Lung (tissue), 12 donors: ENCODE results near the gene COL25A1. TPM values are rescaled to one million over a fixed set of nuclear protein-coding genes. Genes with fewer than 3 reads are reported as not detected.
"Not testable (repeated sequence)": the region's sequence is repeated elsewhere in the genome, so short reads cannot be mapped to it uniquely, and the experiment has no call there.

Experiments used
- ATAC-seq: fragments of 200-7000 bp; cut with Tn5 transposase; one replicate; pipeline ENCODE4 v1.9.1; 2020; ENCODE audit warnings: moderate number of reproducible peaks; ENCODE audit not compliant: insufficient read depth, low FRiP score
- DNase-seq, 3 donors: peaks; one replicate each; pipeline ENCODE4 v3.0.0-alpha.2; 2013 to 2017
- H3K27ac ChIP-seq, 2 donors: one replicate each; pipeline ENCODE4 v1.5.1; 2013; ENCODE audit warnings: mild to moderate bottlenecking in 2 of 2, moderate library complexity in 2 of 2, control low read depth in 1 of 2, inconsistent platforms in 1 of 2, low read depth in 1 of 2, low read length in 1 of 2
- H3K27me3 ChIP-seq, 3 donors: one replicate each; pipeline ENCODE4 v1.5.1; 2013; ENCODE audit warnings: low read length in 2 of 3; ENCODE audit not compliant: control insufficient read depth in 3 of 3, insufficient read depth in 3 of 3
- H3K36me3 ChIP-seq, 4 donors: one replicate each; pipeline ENCODE4 v1.5.1; 2013; ENCODE audit warnings: low read length in 4 of 4, mild to moderate bottlenecking in 1 of 4, moderate library complexity in 1 of 4; ENCODE audit not compliant: control insufficient read depth in 4 of 4, insufficient read depth in 4 of 4
- H3K4me1 ChIP-seq, 5 donors: one replicate each; pipeline ENCODE4 v1.5.1; 2013; ENCODE audit warnings: low read length in 5 of 5, mild to moderate bottlenecking in 2 of 5, moderate library complexity in 1 of 5; ENCODE audit not compliant: control insufficient read depth in 5 of 5, insufficient read depth in 5 of 5
- H3K4me3 ChIP-seq: one replicate; pipeline ENCODE4 v1.5.1; 2013; ENCODE audit warnings: mild to moderate bottlenecking, control low read depth, moderate library complexity
- H3K9ac ChIP-seq, 2 donors: one replicate each; pipeline ENCODE4 v1.5.1; 2013; ENCODE audit warnings: low read length in 2 of 2, control low read depth in 1 of 2; ENCODE audit not compliant: insufficient read depth in 1 of 2
- H3K9me3 ChIP-seq, 4 donors: one replicate each; pipeline ENCODE4 v1.5.1; 2013; ENCODE audit warnings: low read length in 3 of 4, mild to moderate bottlenecking in 1 of 4, moderate library complexity in 1 of 4; ENCODE audit not compliant: control insufficient read depth in 4 of 4, insufficient read depth in 3 of 4
- CTCF ChIP-seq: IDR thresholded peaks from 2 replicates; pipeline ENCODE4 v1.5.1; 2012; ENCODE audit warnings: mild to moderate bottlenecking; ENCODE audit errors: control extremely low read depth, extremely low read depth
- WGBS, 2 donors: extraction: QIAGEN DNeasy Blood & Tissue Kit; methylation state at CpG; one replicate each; pipeline ENCODE4 v1.1.7; 2013; 5-methylcytosine and 5-hydroxymethylcytosine counted together
- polyA plus RNA-seq, 2 donors: library from polyadenylated mRNA; stranded (reverse); fragments of 200-250 nt; gene quantifications; one replicate each; pipeline ENCODE4 v1.2.1, GENCODE V29; 2013
- total RNA-seq, 2 donors: library from RNA; depleted of rRNA in 1 of 2; stranded (reverse); fragments of >200 nt in 1 of 2; gene quantifications; one replicate each; pipeline ENCODE4 v1.2.1, GENCODE V29; 2014 to 2021
- donor health status: control.
- donor health status: control.
- donor health status: Bipolar disorder and iron deficiency.
- donor health status: healthy.
- donor health status: DM: yes; HTN: yes; CAD: no.

The COL25A1 gene
- total and polyA plus RNA-seq, 4 donors, result 0.06 to 3.5 (median 1.8) TPM

GRCh38 chr4:109113521-109113920 is 188.9 kb downstream of the COL25A1 start:
- no peak for TF ChIP-seq CTCF
- H3K4me3 ChIP-seq, result no peak overlapping the region
- no peaks in the 10 kb centered on the region for H3K9me3 ChIP-seq
- H3K9ac ChIP-seq, result no peak overlapping the region
- 91 to 93% methylated on average over 2 of the region's 2 CpGs for WGBS, 2 donors
- H3K4me1 ChIP-seq, result peaks cover 0 to 3% (median 0%) of the 10 kb centered on the region in 5 donors
- ATAC-seq, result no peak
- DNase-seq, result peak in 1 of 3 donors; percentile 16
- no peaks in the 10 kb centered on the region for H3K27me3 ChIP-seq
- H3K27ac ChIP-seq, result no peak overlapping the region
- no peaks in the 10 kb centered on the region for H3K36me3 ChIP-seq

- Histone ChIP-seq H3K36me3 (no peaks in the 10 kb centered on the region), H3K27me3 (no peaks in the 10 kb centered on the region), H3K9ac (no peak overlapping the region), H3K4me3 (no peak overlapping the region), H3K9me3 (no peaks in the 10 kb centered on the region), H3K4me1 (peaks cover 0 to 3% (median 0%) of the 10 kb centered on the region in 5 donors), H3K27ac (no peak overlapping the region)
- 86 to 88% methylated on average over 3 of the region's 3 CpGs for WGBS, 2 donors
- DNase-seq (no peak), ATAC-seq (no peak)
- no peak for TF ChIP-seq CTCF
Observed at GRCh38 chr4:109111031-109111430, 191.4 kb downstream of the COL25A1 start.

GRCh38 chr4:109108215-109108614 is 194.2 kb downstream of the COL25A1 start:
- not testable (repeated sequence) for H3K4me1 ChIP-seq, H3K9ac ChIP-seq, H3K36me3 ChIP-seq, H3K27ac ChIP-seq, DNase-seq, ATAC-seq, H3K4me3 ChIP-seq, H3K9me3 ChIP-seq, H3K27me3 ChIP-seq
- WGBS, 2 donors, result no CpG with 5 or more reads among the region's 2 CpGs

GRCh38 chr4:109094056-109094455 is 208.4 kb downstream of the COL25A1 start:
- WGBS, 2 donors, result 56 to 85% methylated on average over 1 of the region's 1 CpG
- H3K4me3 ChIP-seq, result no peak overlapping the region
- H3K27me3 ChIP-seq, result peaks cover 0 to 5% (median 0%) of the 10 kb centered on the region in 3 donors
- no peak overlapping the region for H3K9ac ChIP-seq
- no peaks in the 10 kb centered on the region for H3K4me1 ChIP-seq
- DNase-seq, result no peak
- no peaks in the 10 kb centered on the region for H3K36me3 ChIP-seq
- no peaks in the 10 kb centered on the region for H3K9me3 ChIP-seq
- TF ChIP-seq CTCF, result no peak
- no peak overlapping the region for H3K27ac ChIP-seq
- no peak for ATAC-seq
